ENCODE measurements around the gene LRFN3. TPM values are rescaled to one million over a fixed set of nuclear protein-coding genes. Genes with fewer than 3 reads are reported as not detected.
"Not testable (repeated sequence)": the region's sequence is repeated elsewhere in the genome, so short reads cannot be mapped to it uniquely, and the experiment has no call there.

LRFN3 gene
- total RNA-seq, 2 donors from 2014 or later = 6.4 to 8.5 TPM

- Mint-ChIP-seq H3K9me3 (no peaks in the 10 kb centered on the region), H3K27ac (no peak overlapping the region), H3K4me3 (no peak overlapping the region), H3K4me1 (ENCODE audit: low read depth) (peaks cover 24% of the 10 kb centered on the region), H3K27me3 (ENCODE audit: low read depth) (no peaks in the 10 kb centered on the region), H3K36me3 (ENCODE audit: insufficient read depth in 2 of 2) (no peaks in the 10 kb centered on the region)
- ATAC-seq (replicated peaks in 1 of 2) (no peak), DNase-seq (no peak)
Measured at GRCh38 chr19:35949131-35949530, 13.0 kb downstream of the LRFN3 start.

- no peak for ATAC-seq (replicated peaks in 1 of 2)
Measured at GRCh38 chr19:35955881-35956634, 19.9 kb downstream of the LRFN3 start.

GRCh38 chr19:35957411-35957810 is 21.2 kb downstream of the LRFN3 start:
- H3K27me3 Mint-ChIP-seq (ENCODE audit: low read depth); H3K4me3 Mint-ChIP-seq; H3K36me3 Mint-ChIP-seq (ENCODE audit: insufficient read depth in 2 of 2); H3K27ac Mint-ChIP-seq; ATAC-seq (replicated peaks in 1 of 2); H3K9me3 Mint-ChIP-seq; DNase-seq: not testable (repeated sequence)
- H3K4me1 Mint-ChIP-seq (ENCODE audit: low read depth) = peaks cover 25% of the 10 kb centered on the region

More at GRCh38 chr19:35955881-35956634, 19.9 kb downstream of the LRFN3 start:
- no peak overlapping the region for H3K4me3 Mint-ChIP-seq
- peaks cover 28% of the 10 kb centered on the region for H3K4me1 Mint-ChIP-seq (ENCODE audit: low read depth)
- peaks cover 0 to 5% of the 10 kb centered on the region in 2 donors for H3K9me3 Mint-ChIP-seq
- peak overlapping the region; percentile 20 for H3K27ac Mint-ChIP-seq
- H3K36me3 Mint-ChIP-seq (ENCODE audit: insufficient read depth in 2 of 2) = no peaks in the 10 kb centered on the region
- no peak for DNase-seq
- no peaks in the 10 kb centered on the region for H3K27me3 Mint-ChIP-seq (ENCODE audit: low read depth)

GRCh38 chr19:35958660-35959039 is 22.5 kb downstream of the LRFN3 start:
- no peak for ATAC-seq (replicated peaks in 1 of 2)
- Mint-ChIP-seq H3K4me3 (peak overlapping the region; percentile 64 to 70), H3K36me3 (ENCODE audit: insufficient read depth in 2 of 2) (no peaks in the 10 kb centered on the region), H3K4me1 (ENCODE audit: low read depth) (peaks cover 14% of the 10 kb centered on the region), H3K27me3 (ENCODE audit: low read depth) (no peaks in the 10 kb centered on the region), H3K9me3 (peaks cover 0 to 5% of the 10 kb centered on the region in 2 donors), H3K27ac (no peak overlapping the region)
- DNase-seq = no peak

- Mint-ChIP-seq H3K36me3 (ENCODE audit: insufficient read depth in 2 of 2) (no peaks in the 10 kb centered on the region), H3K27me3 (ENCODE audit: low read depth) (no peaks in the 10 kb centered on the region), H3K27ac (no peak overlapping the region), H3K4me3 (peak overlapping the region; percentile 70 to 73), H3K4me1 (ENCODE audit: low read depth) (peaks cover 7% of the 10 kb centered on the region), H3K9me3 (peaks cover 0 to 5% of the 10 kb centered on the region in 2 donors)
- DNase-seq (peak; percentile 78 to 80), ATAC-seq (replicated peaks in 1 of 2) (peak; percentile 92 to 95)
Measured at GRCh38 chr19:35959040-35959967, 23.1 kb downstream of the LRFN3 start.

GRCh38 chr19:35959968-35960320 is 23.8 kb downstream of the LRFN3 start:
- Mint-ChIP-seq H3K27me3 (ENCODE audit: low read depth) (no peaks in the 10 kb centered on the region), H3K27ac (no peak overlapping the region), H3K4me3 (peak overlapping the region; percentile 70 to 73), H3K9me3 (peaks cover 0 to 5% of the 10 kb centered on the region in 2 donors), H3K4me1 (ENCODE audit: low read depth) (peaks cover 7% of the 10 kb centered on the region), H3K36me3 (ENCODE audit: insufficient read depth in 2 of 2) (no peaks in the 10 kb centered on the region)
- no peak for DNase-seq
- ATAC-seq (replicated peaks in 1 of 2) = no peak

GRCh38 chr19:35960432-35960972 is 24.3 kb downstream of the LRFN3 start:
- Mint-ChIP-seq H3K27ac (no peak overlapping the region), H3K36me3 (ENCODE audit: insufficient read depth in 2 of 2) (no peaks in the 10 kb centered on the region), H3K4me1 (ENCODE audit: low read depth) (peaks cover 7% of the 10 kb centered on the region), H3K27me3 (ENCODE audit: low read depth) (peaks cover under 1% of the 10 kb centered on the region), H3K4me3 (peak overlapping the region; percentile 24 to 33), H3K9me3 (peaks cover 0 to 5% of the 10 kb centered on the region in 2 donors)
- DNase-seq (no peak), ATAC-seq (replicated peaks in 1 of 2) (no peak)

GRCh38 chr19:35963514-35963913 is 27.3 kb downstream of the LRFN3 start:
- no peak overlapping the region for H3K27ac Mint-ChIP-seq
- DNase-seq (peak; percentile 33 to 42), ATAC-seq (replicated peaks in 1 of 2) (no peak)
- peaks cover 5% of the 10 kb centered on the region for H3K27me3 Mint-ChIP-seq (ENCODE audit: low read depth)
- no peak overlapping the region for H3K4me3 Mint-ChIP-seq
- no peaks in the 10 kb centered on the region for H3K36me3 Mint-ChIP-seq (ENCODE audit: insufficient read depth in 2 of 2)
- no peaks in the 10 kb centered on the region for H3K9me3 Mint-ChIP-seq
- H3K4me1 Mint-ChIP-seq (ENCODE audit: low read depth) = peaks cover 2% of the 10 kb centered on the region

- DNase-seq (no peak), ATAC-seq (replicated peaks in 1 of 2) (no peak)
- Mint-ChIP-seq H3K27ac (no peak overlapping the region), H3K27me3 (ENCODE audit: low read depth) (peaks cover 5% of the 10 kb centered on the region), H3K4me3 (no peak overlapping the region), H3K36me3 (ENCODE audit: insufficient read depth in 2 of 2) (no peaks in the 10 kb centered on the region), H3K4me1 (ENCODE audit: low read depth) (peaks cover 5% of the 10 kb centered on the region), H3K9me3 (no peaks in the 10 kb centered on the region)
Measured at GRCh38 chr19:35966771-35967170, 30.6 kb downstream of the LRFN3 start.

- no peak overlapping the region for H3K27ac Mint-ChIP-seq
- H3K27me3 Mint-ChIP-seq (ENCODE audit: low read depth) = peaks cover 9% of the 10 kb centered on the region
- no peaks in the 10 kb centered on the region for H3K9me3 Mint-ChIP-seq
- no peaks in the 10 kb centered on the region for H3K36me3 Mint-ChIP-seq (ENCODE audit: insufficient read depth in 2 of 2)
- no peak for DNase-seq
- no peak for ATAC-seq (replicated peaks in 1 of 2)
- peaks cover 5% of the 10 kb centered on the region for H3K4me1 Mint-ChIP-seq (ENCODE audit: low read depth)
- no peak overlapping the region for H3K4me3 Mint-ChIP-seq
Measured at GRCh38 chr19:35973487-35973886, 37.3 kb downstream of the LRFN3 start.

GRCh38 chr19:35975608-35976214 is 39.5 kb downstream of the LRFN3 start:
- H3K27me3 Mint-ChIP-seq (ENCODE audit: low read depth) = peaks cover 17% of the 10 kb centered on the region
- DNase-seq (no peak), ATAC-seq (replicated peaks in 1 of 2) (no peak)

GRCh38 chr19:35977446-35978222 is 41.5 kb downstream of the LRFN3 start:
- no peaks in the 10 kb centered on the region for H3K36me3 Mint-ChIP-seq (ENCODE audit: insufficient read depth in 2 of 2)
- no peaks in the 10 kb centered on the region for H3K9me3 Mint-ChIP-seq
- H3K4me3 Mint-ChIP-seq = no peak overlapping the region
- DNase-seq (peak; percentile 48), ATAC-seq (replicated peaks in 1 of 2) (peak; percentile 78 to 80)
- peaks cover 17% of the 10 kb centered on the region for H3K27me3 Mint-ChIP-seq (ENCODE audit: low read depth)
- no peaks in the 10 kb centered on the region for H3K4me1 Mint-ChIP-seq (ENCODE audit: low read depth)
- H3K27ac Mint-ChIP-seq = no peak overlapping the region

More at GRCh38 chr19:35975608-35976214, 39.5 kb downstream of the LRFN3 start:
- no peak overlapping the region for H3K27ac Mint-ChIP-seq
- no peak overlapping the region for H3K4me3 Mint-ChIP-seq
- no peaks in the 10 kb centered on the region for H3K36me3 Mint-ChIP-seq (ENCODE audit: insufficient read depth in 2 of 2)
- no peaks in the 10 kb centered on the region for H3K4me1 Mint-ChIP-seq (ENCODE audit: low read depth)
- no peaks in the 10 kb centered on the region for H3K9me3 Mint-ChIP-seq

All from activated T-cell treated with anti-CD3 and anti-CD28 coated beads, Interleukin-2, amount 50 U/mL, for 72 hours (primary cell).